GM18508 (cell line): ENCODE measurements around the gene CNTLN.

Source experiments
- ATAC-seq: cut with Tn5 transposase; IDR thresholded peaks from one replicate; pipeline ENCODE4 v1.9.1; 2021; ENCODE audit warnings: moderate number of reproducible peaks; ENCODE audit not compliant: insufficient read depth, unreplicated experiment

The CNTLN gene, protein sequence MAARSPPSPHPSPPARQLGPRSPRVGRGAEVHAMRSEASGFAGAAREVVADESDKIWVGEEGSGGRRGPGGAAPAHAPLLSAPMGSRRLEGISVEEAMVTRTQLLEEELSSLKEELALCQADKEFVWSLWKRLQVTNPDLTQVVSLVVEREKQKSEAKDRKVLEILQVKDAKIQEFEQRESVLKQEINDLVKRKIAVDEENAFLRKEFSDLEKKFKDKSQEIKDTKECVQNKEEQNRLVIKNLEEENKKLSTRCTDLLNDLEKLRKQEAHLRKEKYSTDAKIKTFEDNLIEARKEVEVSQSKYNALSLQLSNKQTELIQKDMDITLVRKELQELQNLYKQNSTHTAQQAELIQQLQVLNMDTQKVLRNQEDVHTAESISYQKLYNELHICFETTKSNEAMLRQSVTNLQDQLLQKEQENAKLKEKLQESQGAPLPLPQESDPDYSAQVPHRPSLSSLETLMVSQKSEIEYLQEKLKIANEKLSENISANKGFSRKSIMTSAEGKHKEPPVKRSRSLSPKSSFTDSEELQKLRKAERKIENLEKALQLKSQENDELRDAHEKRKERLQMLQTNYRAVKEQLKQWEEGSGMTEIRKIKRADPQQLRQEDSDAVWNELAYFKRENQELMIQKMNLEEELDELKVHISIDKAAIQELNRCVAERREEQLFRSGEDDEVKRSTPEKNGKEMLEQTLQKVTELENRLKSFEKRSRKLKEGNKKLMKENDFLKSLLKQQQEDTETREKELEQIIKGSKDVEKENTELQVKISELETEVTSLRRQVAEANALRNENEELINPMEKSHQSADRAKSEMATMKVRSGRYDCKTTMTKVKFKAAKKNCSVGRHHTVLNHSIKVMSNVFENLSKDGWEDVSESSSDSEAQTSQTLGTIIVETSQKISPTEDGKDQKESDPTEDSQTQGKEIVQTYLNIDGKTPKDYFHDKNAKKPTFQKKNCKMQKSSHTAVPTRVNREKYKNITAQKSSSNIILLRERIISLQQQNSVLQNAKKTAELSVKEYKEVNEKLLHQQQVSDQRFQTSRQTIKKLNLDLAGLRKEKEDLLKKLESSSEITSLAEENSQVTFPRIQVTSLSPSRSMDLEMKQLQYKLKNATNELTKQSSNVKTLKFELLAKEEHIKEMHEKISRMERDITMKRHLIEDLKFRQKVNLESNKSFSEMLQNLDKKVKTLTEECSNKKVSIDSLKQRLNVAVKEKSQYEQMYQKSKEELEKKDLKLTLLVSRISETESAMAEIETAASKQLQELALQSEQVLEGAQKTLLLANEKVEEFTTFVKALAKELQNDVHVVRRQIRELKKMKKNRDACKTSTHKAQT (N-terminal part only)

GRCh38 chr9:17134396-17135294, at the start of gene CNTLN:
Gene CNTLN (plus strand): TSS chr9:17135040. CDS start chr9:17135066, 26 bp downstream.
- ATAC-seq = no peak

- ATAC-seq = no peak
Observed at GRCh38 chr9:17088566-17088965, 46.3 kb upstream of the CNTLN start.

DNA sequence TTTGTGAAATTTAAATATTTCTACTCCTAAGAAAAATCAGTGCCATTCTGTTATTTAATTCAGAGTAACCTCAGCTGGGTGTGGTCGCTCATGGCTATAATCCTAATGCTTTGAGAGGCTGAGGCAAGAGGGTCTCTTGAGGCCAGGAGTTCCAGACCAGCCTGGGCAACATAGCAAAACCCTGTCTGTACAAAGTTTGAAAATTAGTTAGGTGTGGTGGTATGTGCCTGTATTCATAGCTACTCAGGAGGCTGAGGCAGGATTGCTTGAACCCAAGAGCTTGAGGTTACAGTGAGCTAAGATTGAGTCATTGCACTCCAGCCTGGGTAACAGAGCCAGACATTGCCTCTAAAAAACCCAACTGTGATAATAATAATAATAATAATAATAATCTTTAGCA, 44.8 kb upstream of the CNTLN start:
- no peak for ATAC-seq

GRCh38 chr9:17116400-17116837, 18.4 kb upstream of the CNTLN start:
- no peak for ATAC-seq

DNA sequence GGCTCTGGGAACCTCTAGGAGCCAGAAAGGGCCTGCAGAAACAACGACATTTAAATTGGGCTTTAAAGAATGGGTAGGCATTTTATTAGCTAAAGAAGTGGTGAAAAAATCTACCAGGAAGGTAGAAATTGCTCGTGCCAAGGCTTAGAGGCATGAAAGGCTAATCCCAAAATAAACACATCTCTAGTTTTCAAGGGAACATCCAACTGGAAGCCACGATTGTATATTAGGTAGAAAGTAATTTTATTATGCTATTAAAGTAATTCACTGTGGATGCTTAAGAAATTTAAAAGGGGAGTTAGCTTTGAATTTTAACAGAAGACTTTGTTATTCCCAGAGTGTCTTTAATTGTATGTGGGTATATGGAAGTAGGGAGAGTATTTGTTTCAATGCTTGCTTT, 17.5 kb upstream of the CNTLN start:
- no peak for ATAC-seq

GRCh38 chr9:17120203-17120602, 14.6 kb upstream of the CNTLN start:
- ATAC-seq = no peak

DNA sequence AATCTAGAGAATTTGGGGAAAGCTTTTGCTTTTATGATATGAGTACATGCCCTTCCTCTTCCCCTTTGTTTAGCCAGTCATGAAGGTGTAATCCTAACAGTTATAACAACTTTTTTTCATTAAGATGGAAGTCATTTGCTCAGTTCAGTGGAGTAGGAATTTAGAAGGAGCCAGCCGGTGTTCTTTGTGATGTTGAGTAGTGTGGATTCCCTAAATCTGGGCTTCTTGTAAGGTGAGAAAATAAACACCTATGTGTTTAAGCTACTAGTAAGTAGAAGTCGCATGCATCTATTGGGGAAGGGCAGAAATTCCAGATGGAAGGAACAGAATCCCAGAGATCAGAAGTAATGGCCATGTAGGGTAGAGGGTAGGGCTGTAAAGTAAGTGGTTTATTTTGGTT, 13.6 kb upstream of the CNTLN start:
- no peak for ATAC-seq

DNA sequence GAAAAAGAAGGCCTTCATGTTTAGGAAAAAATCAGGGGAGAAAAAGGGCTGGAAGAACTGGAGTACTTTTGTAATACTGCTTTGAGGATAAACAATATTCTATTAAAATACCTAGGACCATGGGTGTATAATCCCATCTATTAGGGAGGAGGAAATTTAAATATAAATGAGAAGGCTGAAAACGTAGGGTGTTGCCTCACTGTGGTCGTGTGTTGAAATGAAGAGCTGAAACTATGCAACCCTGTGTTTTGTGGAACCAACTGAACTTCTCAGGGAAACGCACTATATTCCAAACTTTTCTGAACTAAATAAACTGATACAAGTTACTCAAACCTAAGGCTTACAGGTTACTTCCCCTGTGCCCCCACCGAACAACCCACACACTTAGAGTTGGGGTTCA, 4.5 kb upstream of the CNTLN start:
- no peak for ATAC-seq

DNA sequence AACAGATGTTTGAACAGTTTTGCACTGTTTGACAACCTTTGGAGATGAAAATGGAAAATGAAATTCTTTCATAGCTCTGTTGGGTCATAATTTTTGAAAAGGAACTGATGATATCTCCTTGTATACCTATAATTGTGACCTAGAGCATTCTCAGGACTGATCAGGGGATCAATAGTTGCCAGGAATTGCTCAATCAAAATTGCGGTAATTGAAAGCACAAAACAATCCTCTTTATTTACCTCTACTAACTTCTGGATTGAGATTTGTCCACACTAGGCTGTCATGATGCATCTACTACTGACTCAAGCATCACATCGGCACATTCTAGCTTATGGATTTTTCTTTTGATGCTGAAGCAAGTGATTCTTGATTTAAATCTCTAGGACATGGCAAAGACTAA, 4.1 kb upstream of the CNTLN start:
- no peak for ATAC-seq

DNA sequence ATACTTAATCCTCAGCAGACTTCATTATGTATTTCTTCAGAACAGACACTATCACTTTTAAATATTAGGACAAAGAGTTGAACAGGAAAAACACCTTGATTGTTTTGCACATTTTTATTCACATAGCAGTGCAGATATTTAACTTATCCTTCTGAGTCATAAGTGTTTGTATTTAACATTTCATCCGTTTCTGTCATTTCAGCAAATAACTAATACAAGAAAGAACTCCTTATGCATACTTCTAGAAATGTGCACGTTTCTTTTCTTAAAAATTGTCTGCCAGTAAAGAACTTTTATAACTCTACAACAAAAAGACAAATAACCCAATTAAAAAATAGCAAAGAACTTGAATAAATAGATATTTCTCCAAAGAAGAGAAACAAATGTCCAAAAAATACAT, 3.3 kb upstream of the CNTLN start:
- ATAC-seq = no peak

GRCh38 chr9:17135295-17136160, 688 bp downstream of the CNTLN start:
- no peak for ATAC-seq

- ATAC-seq = no peak
Observed at GRCh38 chr9:17137566-17137965, 2.7 kb downstream of the CNTLN start.

- no peak for ATAC-seq
Observed at GRCh38 chr9:17138503-17138902, 3.7 kb downstream of the CNTLN start.

- ATAC-seq = no peak
Observed at GRCh38 chr9:17140418-17140817, 5.6 kb downstream of the CNTLN start.

DNA sequence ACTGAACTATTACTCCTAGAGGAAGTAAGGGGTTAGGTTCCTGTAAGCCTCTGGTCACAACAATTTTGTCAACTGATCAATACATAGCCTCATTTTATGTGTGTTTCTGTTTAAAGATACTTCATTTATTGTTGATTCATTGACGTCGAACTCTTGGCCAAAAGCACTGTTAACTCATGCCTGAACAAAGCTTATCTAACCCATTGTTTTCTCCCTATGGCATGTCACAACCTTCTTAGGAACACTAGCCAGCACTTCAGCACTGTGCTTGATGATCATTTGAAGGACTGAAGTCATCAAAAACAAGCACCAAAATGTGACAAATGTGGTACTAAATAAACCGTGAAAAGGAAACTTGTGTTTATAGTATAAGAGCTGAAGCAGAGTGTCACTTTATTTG, 13.5 kb downstream of the CNTLN start:
- no peak for ATAC-seq

DNA sequence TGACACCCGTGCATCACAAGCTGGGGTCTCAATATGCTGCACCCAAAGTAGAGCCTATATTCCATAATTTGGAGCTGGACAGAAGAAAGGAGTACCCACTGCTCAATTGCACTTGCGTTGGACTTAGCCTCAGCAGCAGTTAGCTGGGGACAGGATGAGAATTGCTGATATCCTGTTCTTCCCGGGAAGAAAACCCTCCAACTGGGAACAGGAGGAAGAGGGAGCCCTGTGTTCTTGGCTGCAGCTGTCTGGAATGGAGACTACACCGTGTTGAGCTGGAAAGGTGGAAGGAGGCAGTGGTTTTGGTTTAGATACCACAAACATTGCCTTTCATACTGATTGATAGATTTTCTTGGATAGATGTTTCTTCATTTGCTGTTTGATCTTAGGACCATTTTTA, 24.6 kb downstream of the CNTLN start:
- no peak for ATAC-seq

GRCh38 chr9:17160327-17160726, 25.5 kb downstream of the CNTLN start:
- ATAC-seq = no peak

DNA sequence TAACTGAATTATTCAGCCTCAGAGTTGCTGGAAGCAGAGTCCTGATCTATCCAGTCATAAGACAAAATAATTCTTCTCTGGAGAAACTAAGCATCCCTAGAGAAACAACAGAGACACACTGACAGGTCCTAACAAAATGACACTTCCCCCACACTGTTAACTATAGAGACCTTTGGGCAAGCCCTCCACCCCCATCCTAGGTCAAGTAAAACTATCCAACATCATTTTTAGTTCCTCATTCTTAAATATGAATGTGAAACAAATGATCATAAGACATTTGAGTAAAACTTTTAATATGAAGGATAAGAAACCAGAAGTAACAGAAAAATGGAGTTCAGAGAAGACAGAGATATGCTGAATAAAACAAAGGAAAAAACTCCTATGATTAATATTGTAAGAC, 30.9 kb downstream of the CNTLN start:
- no peak for ATAC-seq

DNA sequence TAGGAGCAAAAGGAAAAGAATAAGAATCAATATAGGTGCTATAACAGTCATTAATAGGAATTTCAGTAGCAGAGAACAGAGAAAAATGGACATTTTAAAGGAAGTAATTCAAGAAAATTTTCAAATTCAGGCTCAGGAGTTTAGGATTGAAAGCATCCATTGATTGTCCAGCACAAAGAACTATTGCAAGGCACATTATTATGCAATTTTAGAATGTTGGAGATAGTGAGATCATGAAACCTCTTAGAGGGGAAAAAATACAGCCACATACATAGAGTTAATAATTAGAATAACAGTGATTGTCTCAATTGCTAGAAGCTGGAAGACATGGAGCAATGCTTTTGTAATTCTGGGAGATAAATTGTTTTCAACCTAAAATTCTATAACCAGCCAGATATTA, 31.5 kb downstream of the CNTLN start:
- no peak for ATAC-seq
